ENCODE data around the gene ZCCHC4.

GRCh38 chr4:25361253-25361652 lies 48.7 kb downstream of the ZCCHC4 start:
- TF ChIP-seq TAF1 (IDR thresholded peaks at IDR 0.05; ENCODE audit: low read depth) = no peak
- no peak for TF ChIP-seq EGR1 (IDR thresholded peaks at IDR 0.05)
- TF ChIP-seq EP300 (IDR thresholded peaks at IDR 0.05; ENCODE audit: borderline replicate concordance) = no peak
- TF ChIP-seq TCF12 (IDR thresholded peaks at IDR 0.05; ENCODE audit: low read depth) = no peak
- no peak for TF ChIP-seq MAX (IDR thresholded peaks at IDR 0.05)
- TF ChIP-seq TEAD4 (IDR thresholded peaks at IDR 0.05) = no peak
- TF ChIP-seq CEBPB (IDR thresholded peaks at IDR 0.05) = no peak
